K562 (cell line): ENCODE measurements around the gene TXNDC9. TPM values are rescaled to one million over a fixed set of nuclear protein-coding genes. Genes with fewer than 3 reads are reported as not detected.
"Not testable (repeated sequence)": the region's sequence is repeated elsewhere in the genome, so short reads cannot be mapped to it uniquely, and the experiment has no call there.

ENCODE experiments used
- ATAC-seq: fragments of 200-7000 bp; cut with Tn5 transposase; 3 replicates; pipeline ENCODE4 v1.9.1; 2020; ENCODE audit warnings: moderate library complexity
- BruUV-seq: library from RNA; stranded (reverse); fragments of 400-500 nt; replicated peaks from 2 replicates; lab custom pipeline; 2021; lab: Mats Ljungman, UMichigan
- CTCF ChIA-PET: fragments of 300-600 bp; formaldehyde crosslinking; extraction: SDS; loops from one replicate; lab custom pipeline; 2021; ENCODE audit warnings: low intra/inter-chr PET ratio; lab: Yijun Ruan, JAX
- POLR2A ChIA-PET: fragments of 300-600, 350-650 bp; sonication (Branson Sonifier 250); formaldehyde crosslinking; extraction: SDS; loops from one replicate; lab custom pipeline; 2021; ENCODE audit warnings: antibody characterized with exemption, inconsistent platforms; lab: Yijun Ruan, JAX
- DNase-seq, 4 experiments: peaks; one replicate each; pipeline versions ENCODE4 v3.0.0 to v3.0.0-alpha.2; 2011 to 2018; ENCODE audit warnings: low spot score in 3 of 4, mixed read lengths in 3 of 4; ENCODE audit errors: extremely low read depth in 1 of 4
- FAIRE-seq: peaks from 2 replicates; lab custom pipeline; 2011; peaks lifted over from hg19 to GRCh38; lab: Jason Lieb, UNC
- H2AFZ ChIP-seq: 2 replicates; pipeline ENCODE4 v1.6.0; 2011; ENCODE audit warnings: low read depth, low read length, control low read depth, inconsistent platforms
- H3K27ac ChIP-seq: fragments of 200-600 bp; 3 replicates; pipeline ENCODE4 v1.8.0; 2011; ENCODE audit warnings: low read depth, mild to moderate bottlenecking, control low read depth, inconsistent platforms, low read length, moderate library complexity, mixed read lengths; ENCODE audit errors: extremely low read depth
- H3K27me3 ChIP-seq, 2 experiments: fragments of 300-600 bp in 1 of 2; 2 replicates in 1 of 2; 3 replicates in 1 of 2; pipeline versions ENCODE4 v1.6.0 to v1.8.0; 2011; ENCODE audit warnings: inconsistent platforms in 2 of 2, low read length in 2 of 2, mild to moderate bottlenecking in 1 of 2, mixed read lengths in 1 of 2, moderate library complexity in 1 of 2; ENCODE audit not compliant: control insufficient read depth in 2 of 2, insufficient read depth in 2 of 2
- H3K36me3 ChIP-seq: fragments of 300-600 bp; 3 replicates; pipeline ENCODE4 v1.8.0; 2011; ENCODE audit warnings: mild to moderate bottlenecking, low read length, inconsistent platforms; ENCODE audit not compliant: control insufficient read depth, insufficient read depth
- H3K4me1 ChIP-seq, 2 experiments: fragments of 200-600 bp in 1 of 2; replicated peaks in 1 of 2; 2 replicates in 1 of 2; 3 replicates in 1 of 2; pipeline versions ENCODE4 v1.5.1 to v1.8.0; 2011; ENCODE audit warnings: inconsistent platforms in 2 of 2, low read length in 2 of 2, mild to moderate bottlenecking in 1 of 2, mixed read lengths in 1 of 2, moderate library complexity in 1 of 2; ENCODE audit not compliant: control insufficient read depth in 2 of 2, insufficient read depth in 2 of 2
- H3K4me2 ChIP-seq: 2 replicates; pipeline ENCODE4 v1.6.1; 2011; ENCODE audit warnings: low read length, control low read depth, inconsistent platforms, mixed read lengths; ENCODE audit not compliant: insufficient read depth
- H3K4me3 ChIP-seq: fragments of 200-600 bp; sonication (generic), shearing (Covaris generic); 2 replicates; pipeline ENCODE4 v1.5.1; 2016; ENCODE audit warnings: control low read depth, inconsistent platforms
- H3K79me2 ChIP-seq: fragments of 200-600 bp; 3 replicates; pipeline ENCODE4 v1.8.0; 2011; ENCODE audit warnings: low read length, inconsistent platforms; ENCODE audit not compliant: control insufficient read depth, insufficient read depth
- H3K9ac ChIP-seq, 2 experiments: 2 replicates each; pipeline versions ENCODE4 v1.6.0 to v1.6.1; 2011; ENCODE audit warnings: low read depth in 2 of 2, low read length in 2 of 2, control low read depth in 1 of 2, inconsistent platforms in 1 of 2, mild to moderate bottlenecking in 1 of 2, mixed read lengths in 1 of 2; ENCODE audit not compliant: insufficient read depth in 1 of 2
- H3K9me1 ChIP-seq: one replicate; pipeline ENCODE4 v1.6.0; 2011; ENCODE audit warnings: inconsistent platforms, mild to moderate bottlenecking, low read length, moderate library complexity; ENCODE audit not compliant: control insufficient read depth, insufficient read depth
- H3K9me3 ChIP-seq: replicated peaks from 2 replicates; pipeline ENCODE4 v1.5.1; 2011; ENCODE audit warnings: low read depth, low read length, inconsistent platforms; ENCODE audit not compliant: control insufficient read depth, insufficient read depth
- H4K20me1 ChIP-seq: replicated peaks from 2 replicates; pipeline ENCODE4 v1.6.1; 2011; ENCODE audit warnings: low read length, inconsistent platforms, mixed read lengths; ENCODE audit not compliant: control insufficient read depth, insufficient read depth
- BACH1 ChIP-seq: fragments of 200-800 bp; sonication (Bioruptor generic); IDR thresholded peaks from 2 replicates; pipeline ENCODE4 v1.6.1; 2016; ENCODE audit warnings: missing genetic modification characterization, missing compliant biosample characterization
- ZKSCAN1 ChIP-seq: fragments of 150-350 bp; IDR thresholded peaks from 2 replicates; pipeline ENCODE4 v1.6.1; 2016; ENCODE audit warnings: low read depth, low read length
- WGBS: fragments of 100-300 bp; shearing (Covaris generic); methylation state at CpG from one replicate; pipeline ENCODE4 v1.1.6; 2016; ENCODE audit warnings: low coverage, mixed read lengths; ENCODE audit not compliant: insufficient coverage; ENCODE audit errors: missing lambda C conversion rate; 5-methylcytosine and 5-hydroxymethylcytosine counted together
- in situ Hi-C: fragments of 300-500 bp; cut with MboI; formaldehyde crosslinking; loops from 4 replicates; pipeline ENCODE4 v1.15.0; 2018; ENCODE audit warnings: inconsistent platforms, mixed read lengths
- intact Hi-C: fragments of 100-400 bp; cut with micrococcal nuclease; formaldehyde crosslinking; loops from 2 replicates; pipeline ENCODE4 v1.14.2; 2022
- polyA plus RNA-seq, 8 experiments: library from polyadenylated mRNA; depleted of rRNA in 4 of 8; stranded (reverse) in 5 of 8; unstranded in 3 of 8; fragments of >200 nt; fragmentation: Nextera tagmentation in 2 of 8; fragmentation: Illumina TruSeq in 1 of 8; extraction: Ambion mirVana in 2 of 8; extraction: Trizol in 1 of 8; gene quantifications; 2 replicates each; pipeline versions ENCODE4 v1.2.1 to v1.2.3, GENCODE V29; 2011 to 2014; ENCODE audit warnings: inconsistent platforms in 1 of 8, missing spikeins in 1 of 8
- total RNA-seq, 7 experiments: library from RNA; depleted of rRNA in 6 of 7; stranded (reverse); fragments of >200 nt in 6 of 7; fragmentation: Illumina TruSeq in 2 of 7; extraction: Trizol in 2 of 7; gene quantifications; 2 replicates each; pipeline versions ENCODE4 v1.2.1 to v1.2.3, GENCODE V29; 2011 to 2021; ENCODE audit warnings: low replicate concordance in 1 of 7

Gene TXNDC9
- total and polyA plus RNA-seq, 9 of the 15 experiments (the other 6 are each of a cell fraction or from before 2014, with no cell fraction given), result 37.5 to 211 (median 65.5) TPM

GRCh38 chr2:99325384-99325783 lies 10.7 kb downstream of the TXNDC9 start:
- no peaks in the 10 kb centered on the region for H3K9me3 ChIP-seq
- POLR2A ChIA-PET, result no interaction called here
- H3K9me1 ChIP-seq, result no peaks in the 10 kb centered on the region
- H3K4me1 ChIP-seq, result no peaks in the 10 kb centered on the region
- 98% methylated on average over 5 of the region's 5 CpGs for WGBS
- no peak overlapping the region for H3K4me3 ChIP-seq
- intact Hi-C loops (no loop called here), in situ Hi-C loops (no loop called here)
- no peak overlapping the region for H3K9ac ChIP-seq
- H3K36me3 ChIP-seq, result peaks cover 90% of the 10 kb centered on the region
- no peak overlapping the region for H2AFZ ChIP-seq
- ATAC-seq, result no peak
- H3K4me2 ChIP-seq, result no peak overlapping the region
- no peaks in the 10 kb centered on the region for H3K27me3 ChIP-seq
- no peaks in the 10 kb centered on the region for H4K20me1 ChIP-seq
- H3K27ac ChIP-seq, result no peak overlapping the region
- DNase-seq, result no peak
- BruUV-seq, result no TSS peak
- no peak for TF ChIP-seq BACH1 (tag)
- TF ChIP-seq ZKSCAN1, result peak; percentile 92
- TF ChIP-seq, all 486 proteins: peak for 1
- peaks cover 2% of the 10 kb centered on the region for H3K79me2 ChIP-seq
- FAIRE-seq, result no peak
- CTCF ChIA-PET, result no interaction called here

- intact Hi-C loops, H3K79me2 ChIP-seq, FAIRE-seq, H3K4me2 ChIP-seq, H2AFZ ChIP-seq, H3K9me1 ChIP-seq, in situ Hi-C loops, DNase-seq, H3K27ac ChIP-seq, H4K20me1 ChIP-seq, H3K9me3 ChIP-seq, H3K9ac ChIP-seq, H3K4me3 ChIP-seq, CTCF ChIA-PET, ATAC-seq, H3K4me1 ChIP-seq, H3K27me3 ChIP-seq, BruUV-seq: not testable (repeated sequence)
- WGBS, result 95% methylated on average over 6 of the region's 7 CpGs
- POLR2A ChIA-PET, result interaction anchor here (1.7 kb wide), 1 partner anchor 17 kb away, joined by 3 read pairs; no protein-coding TSS in a partner anchor
- H3K36me3 ChIP-seq, result peaks cover 57% of the 10 kb centered on the region
Measured at GRCh38 chr2:99317873-99318200, 18.3 kb downstream of the TXNDC9 start.
